ENCODE measurements around the gene EEF1A2. TPM values are rescaled to one million over a fixed set of nuclear protein-coding genes. Genes with fewer than 3 reads are reported as not detected.
"Not testable (repeated sequence)": the region's sequence is repeated elsewhere in the genome, so short reads cannot be mapped to it uniquely, and the experiment has no call there.

Gene EEF1A2
- total RNA-seq, 2 experiments from 2014 or later: 0.13 TPM; not detected in 1

GRCh38 chr20:63479695-63480419 lies 19.0 kb downstream of the EEF1A2 start:
- CTCF ChIA-PET: interaction anchor here (1.0 kb wide), 1 partner anchor 17 kb away, joined by 4 read pairs; no protein-coding TSS in a partner anchor
- POLR2A ChIA-PET: not testable (repeated sequence)

- CTCF ChIA-PET: interaction anchor here (0.6 kb wide), 1 partner anchor 315 kb away, joined by 6 read pairs; no protein-coding TSS in a partner anchor
- POLR2A ChIA-PET: no interaction called here
These were observed 20.3 kb downstream of the EEF1A2 start for GRCh38 chr20:63478346-63479302.

- ChIA-PET CTCF (interaction anchor here (0.6 to 0.7 kb wide), 2 partner anchors 19 to 316 kb away, joined by 4 to 6 read pairs; no protein-coding TSS in a partner anchor), POLR2A (no interaction called here)
These were observed 20.9 kb downstream of the EEF1A2 start for GRCh38 chr20:63477944-63478343.

GRCh38 chr20:63477061-63477616 lies 21.7 kb downstream of the EEF1A2 start:
- ChIA-PET CTCF (interaction anchor here (0.7 kb wide), 1 partner anchor 19 kb away, joined by 4 read pairs; no protein-coding TSS in a partner anchor), POLR2A (no interaction called here)

- POLR2A ChIA-PET: no interaction called here
These were observed 23.7 kb downstream of the EEF1A2 start for GRCh38 chr20:63475209-63475608.

GRCh38 chr20:63473555-63474449 lies 25.1 kb downstream of the EEF1A2 start:
- POLR2A ChIA-PET: no interaction called here
- CTCF ChIA-PET: no interaction called here

More at GRCh38 chr20:63475209-63475608, 23.7 kb downstream of the EEF1A2 start:
- CTCF ChIA-PET: no interaction called here

- POLR2A ChIA-PET: no interaction called here
- CTCF ChIA-PET: no interaction called here
These were observed 26.0 kb downstream of the EEF1A2 start for GRCh38 chr20:63472862-63473390.

- ChIA-PET POLR2A (no interaction called here), CTCF (no interaction called here)
These were observed 26.7 kb downstream of the EEF1A2 start, which contains the start of gene KCNQ2 for GRCh38 chr20:63471981-63472831. Gene KCNQ2, minus strand, starts transcription at chr20:63472655. Its CDS starts 192 bp downstream, at chr20:63472463.

- ChIA-PET CTCF (no interaction called here), POLR2A (no interaction called here)
These were observed 27.2 kb downstream of the EEF1A2 start for GRCh38 chr20:63471717-63471980.

- POLR2A ChIA-PET: no interaction called here
- CTCF ChIA-PET: interaction anchor here (0.8 kb wide), 1 partner anchor 25 kb away, joined by 3 read pairs; no protein-coding TSS in a partner anchor
These were observed 27.7 kb downstream of the EEF1A2 start for GRCh38 chr20:63471002-63471716.

GRCh38 chr20:63470410-63470809 lies 28.5 kb downstream of the EEF1A2 start:
- ChIA-PET CTCF (no interaction called here), POLR2A (no interaction called here)

- ChIA-PET POLR2A (no interaction called here), CTCF (no interaction called here)
These were observed 29.2 kb downstream of the EEF1A2 start for GRCh38 chr20:63469713-63470101.

GRCh38 chr20:63469019-63469712 lies 29.7 kb downstream of the EEF1A2 start:
- POLR2A ChIA-PET: no interaction called here
- CTCF ChIA-PET: no interaction called here

- CTCF ChIA-PET: no interaction called here
- POLR2A ChIA-PET: no interaction called here
These were observed 30.5 kb downstream of the EEF1A2 start for GRCh38 chr20:63468421-63468820.

GRCh38 chr20:63467294-63468083 lies 31.4 kb downstream of the EEF1A2 start:
- ChIA-PET CTCF (no interaction called here), POLR2A (no interaction called here)

- ChIA-PET POLR2A (no interaction called here), CTCF (no interaction called here)
These were observed 32.0 kb downstream of the EEF1A2 start for GRCh38 chr20:63466861-63467260.
